GM19351 (cell line): ENCODE results near the gene COG7.
"Not testable (repeated sequence)": the region's sequence is repeated elsewhere in the genome, so short reads cannot be mapped to it uniquely, and the experiment has no call there.

Source experiments
- ATAC-seq: cut with Tn5 transposase; IDR thresholded peaks from one replicate; pipeline ENCODE4 v1.9.1; 2021; ENCODE audit warnings: mild to moderate bottlenecking, moderate library complexity; ENCODE audit not compliant: unreplicated experiment

COG7 gene

GRCh38 chr16:23476289-23476688 lies 23.3 kb upstream of the COG7 start:
- ATAC-seq = no peak

- no peak for ATAC-seq
Observed at GRCh38 chr16:23469814-23470213, 16.8 kb upstream of the COG7 start.

GRCh38 chr16:23466162-23466885 lies 13.3 kb upstream of the COG7 start:
- ATAC-seq = no peak

- no peak for ATAC-seq
Observed at GRCh38 chr16:23465179-23465578, 12.2 kb upstream of the COG7 start.

GRCh38 chr16:23464196-23464595 lies 11.2 kb upstream of the COG7 start:
- no peak for ATAC-seq

GRCh38 chr16:23462994-23463393 lies 10.0 kb upstream of the COG7 start:
- ATAC-seq = not testable (repeated sequence)

- ATAC-seq = no peak
Observed at GRCh38 chr16:23453338-23454052, 506 bp upstream of the COG7 start.

GRCh38 chr16:23452221-23452571 lies 793 bp downstream of the COG7 start:
- ATAC-seq = no peak

- ATAC-seq = no peak
Observed at GRCh38 chr16:23448392-23448791, 4.6 kb downstream of the COG7 start.

GRCh38 chr16:23437542-23437941 lies 15.4 kb downstream of the COG7 start:
- ATAC-seq = not testable (repeated sequence)

- ATAC-seq = no peak
Observed at GRCh38 chr16:23436951-23437350, 16.0 kb downstream of the COG7 start.

GRCh38 chr16:23435500-23435899 lies 17.5 kb downstream of the COG7 start:
- ATAC-seq = no peak

GRCh38 chr16:23434380-23434779 lies 18.6 kb downstream of the COG7 start:
- no peak for ATAC-seq

GRCh38 chr16:23433261-23433920 lies 19.6 kb downstream of the COG7 start:
- ATAC-seq = no peak

GRCh38 chr16:23432176-23433128 lies 20.5 kb downstream of the COG7 start:
- no peak for ATAC-seq

- no peak for ATAC-seq
Observed at GRCh38 chr16:23428351-23428750, 24.6 kb downstream of the COG7 start.

- ATAC-seq = no peak
Observed at GRCh38 chr16:23424292-23424958, 28.6 kb downstream of the COG7 start.

GRCh38 chr16:23423496-23424049 lies 29.4 kb downstream of the COG7 start:
- ATAC-seq = no peak

GRCh38 chr16:23420011-23420410 lies 33.0 kb downstream of the COG7 start:
- no peak for ATAC-seq

- ATAC-seq = no peak
Observed at GRCh38 chr16:23416816-23417215, 36.2 kb downstream of the COG7 start.
